ENCODE data around the gene ASMTL. TPM values are rescaled to one million over a fixed set of nuclear protein-coding genes. Genes with fewer than 3 reads are reported as not detected.

The ASMTL gene
- total and polyA plus RNA-seq, 2 of the 13 experiments (the other 11 are each of a cell fraction or from before 2014, with no cell fraction given) = 5.6 to 16.3 TPM

- Histone ChIP-seq H4K20me1 (ENCODE audit: insufficient read depth, low read length) (peaks cover 50% of the 10 kb centered on the region), H3K27me3 (ENCODE audit: control insufficient read depth in 1 of 2, insufficient read depth in 2 of 2, low read length in 2 of 2) (no peaks in the 10 kb centered on the region; a peak in 1 of 5 replicates), H3K27ac (ENCODE audit: extremely low read length, insufficient read depth, low read length) (peak overlapping the region; percentile 99), H3K4me3 (replicated peaks in 1 of 3; ENCODE audit: insufficient read depth in 1 of 3, low read depth in 2 of 3, low read length in 3 of 3) (peak overlapping the region; percentile 60 to 96 (median 84)), H2AFZ (ENCODE audit: low read length) (no peak overlapping the region), H3K36me3 (replicated peaks in 1 of 2; ENCODE audit: control insufficient read depth in 1 of 2, insufficient read depth in 2 of 2, low read length in 2 of 2) (peaks cover 24 to 42% of the 10 kb centered on the region in 2 experiments), H3K9me3 (ENCODE audit: low read length) (no peaks in the 10 kb centered on the region), H3K79me2 (ENCODE audit: insufficient read depth, low read length) (peaks cover 49% of the 10 kb centered on the region), H3K9ac (ENCODE audit: insufficient read depth, low read depth, low read length) (peak overlapping the region; percentile 97), H3K4me2 (ENCODE audit: low read depth, low read length) (peak overlapping the region; percentile 79), H3K4me1 (ENCODE audit: insufficient read depth, low read length) (peaks cover 50% of the 10 kb centered on the region)
- intact Hi-C loops (cut with micrococcal nuclease; ENCODE audit: unreplicated experiment) (loop anchor here (5.0 kb wide), 1 partner anchor 60 kb away; the partner anchor contains the start of gene ASMTL), in situ Hi-C loops (cut with HindIII; ENCODE audit: extremely low pct_ligation_motif_present, low pct_unique_long_range_greater_than_20kb) (no loop called here)
- ChIA-PET CTCF (ENCODE audit: low intra/inter-chr PET ratio, low total read pairs) (no interaction called here), POLR2A (no interaction called here)
- no TSS peak for BruUV-seq (replicated peaks)
- ATAC-seq = peak; percentile 54
- DNase-seq (ENCODE audit: low spot score) = no peak
- WGBS (ENCODE audit: low lambda C conversion rate) = under 1% methylated on average over 24 of the region's 76 CpGs
- no peak for FAIRE-seq
- TF ChIP-seq IKZF4 (CRISPR knock-in tag; IDR thresholded peaks at IDR 0.05; ENCODE audit: borderline replicate concordance, low read depth, not compliant biosample characterization) = no peak
- 0 out of 2 replicates have a peak, but pooled peaks have one; percentile 34 for TF ChIP-seq ZFP1 (CRISPR knock-in tag; IDR thresholded peaks at IDR 0.05)
- TF ChIP-seq KLF16 (CRISPR knock-in tag; IDR thresholded peaks at IDR 0.05) = 0 out of 4 replicates have a peak, but pooled peaks of 1 of the 2 experiments have one; percentile 21
- TF ChIP-seq ZSCAN20 (CRISPR knock-in tag; IDR thresholded peaks at IDR 0.05; ENCODE audit: borderline replicate concordance) = 0 out of 2 replicates have a peak, but pooled peaks have one; percentile 63
- peak; percentile 64 for TF ChIP-seq PAXIP1 (CRISPR knock-in tag; conservative IDR thresholded peaks at IDR 0.05)
- peak; percentile 82 for TF ChIP-seq MEIS2 (CRISPR knock-in tag; IDR thresholded peaks at IDR 0.05)
- no peak for TF ChIP-seq ZFP82 (CRISPR knock-in tag; IDR thresholded peaks at IDR 0.05; ENCODE audit: borderline replicate concordance)
- TF ChIP-seq RARA (CRISPR knock-in tag; IDR thresholded peaks at IDR 0.05) = peak; percentile 82
- TF ChIP-seq ZNF10 (CRISPR knock-in tag; IDR thresholded peaks at IDR 0.05; ENCODE audit: borderline replicate concordance, low read depth) = no peak
- 0 out of 2 replicates have a peak, but pooled peaks have one; percentile 16 for TF ChIP-seq ZNF678 (CRISPR knock-in tag; IDR thresholded peaks at IDR 0.05)
- peak; percentile 62 for TF ChIP-seq SKI (IDR thresholded peaks at IDR 0.05; ENCODE audit: partially characterized antibody)
- no peak for TF ChIP-seq MIXL1 (CRISPR knock-in tag; IDR thresholded peaks at IDR 0.05)
- 0 out of 2 replicates have a peak, but pooled peaks have one; percentile 18 for TF ChIP-seq RERE (CRISPR knock-in tag; IDR thresholded peaks at IDR 0.05; ENCODE audit: low read depth)
- no peak for TF ChIP-seq ATAD3A (CRISPR knock-in tag; IDR thresholded peaks at IDR 0.05)
- TF ChIP-seq TP53 (CRISPR knock-in tag; conservative IDR thresholded peaks at IDR 0.05) = 0 out of 2 replicates have a peak, but pooled peaks have one; percentile 48
- no peak for TF ChIP-seq ZNF432 (CRISPR knock-in tag; IDR thresholded peaks at IDR 0.05; ENCODE audit: borderline replicate concordance)
Observed at GRCh38 chrX:1392376-1393068, 60.2 kb downstream of the ASMTL start.
